ENCODE results near the gene ZDHHC14.

ZDHHC14 gene

GRCh38 chr6:157652601-157653363, 271.8 kb downstream of the ZDHHC14 start:
- DNase-seq: no peak

GRCh38 chr6:157653521-157653920, 272.5 kb downstream of the ZDHHC14 start:
- DNase-seq: no peak

- DNase-seq: no peak
Measured at GRCh38 chr6:157655139-157655538, 274.1 kb downstream of the ZDHHC14 start.

GRCh38 chr6:157656437-157656997, 275.5 kb downstream of the ZDHHC14 start:
- no peak for DNase-seq

- DNase-seq: no peak
Measured at GRCh38 chr6:157657754-157658153, 276.8 kb downstream of the ZDHHC14 start.

GRCh38 chr6:157658301-157658700, 277.3 kb downstream of the ZDHHC14 start:
- no peak for DNase-seq

- no peak for DNase-seq
Measured at GRCh38 chr6:157659536-157660271, 278.7 kb downstream of the ZDHHC14 start.

GRCh38 chr6:157660414-157660813, 279.4 kb downstream of the ZDHHC14 start:
- no peak for DNase-seq

- DNase-seq: no peak
Measured at GRCh38 chr6:157661652-157662051, 280.7 kb downstream of the ZDHHC14 start.

- DNase-seq: no peak
Measured at GRCh38 chr6:157663261-157663660, 282.3 kb downstream of the ZDHHC14 start.

GRCh38 chr6:157665180-157665579, 284.2 kb downstream of the ZDHHC14 start:
- no peak for DNase-seq

GRCh38 chr6:157666729-157667128, 285.7 kb downstream of the ZDHHC14 start:
- DNase-seq: no peak

- peak; percentile 69 to 78 for DNase-seq
Measured at GRCh38 chr6:157667211-157668008, 286.4 kb downstream of the ZDHHC14 start.

- no peak for DNase-seq
Measured at GRCh38 chr6:157668009-157668401, 287.0 kb downstream of the ZDHHC14 start.

- no peak for DNase-seq
Measured at GRCh38 chr6:157668713-157669112, 287.7 kb downstream of the ZDHHC14 start.

GRCh38 chr6:157669323-157669722, 288.3 kb downstream of the ZDHHC14 start:
- no peak for DNase-seq

- DNase-seq: peak; percentile 48 to 51
Measured at GRCh38 chr6:157669747-157670216, 288.8 kb downstream of the ZDHHC14 start.

- DNase-seq: peak; percentile 48 to 63
Measured at GRCh38 chr6:157670466-157671186, 289.6 kb downstream of the ZDHHC14 start.

GRCh38 chr6:157672726-157673412, 291.9 kb downstream of the ZDHHC14 start:
- DNase-seq: no peak

GRCh38 chr6:157673596-157673995, 292.6 kb downstream of the ZDHHC14 start:
- no peak for DNase-seq

- DNase-seq: no peak
Measured at GRCh38 chr6:157674061-157674460, 293.1 kb downstream of the ZDHHC14 start.
